PC-3 (cell line): ENCODE measurements around the gene METAP2.

Source experiments
- CTCF ChIP-seq: fragments of 300-600 bp; sonication (generic); conservative IDR thresholded peaks from 2 replicates; pipeline ENCODE4 v1.5.1; 2017; ENCODE audit warnings: antibody characterized with exemption, low read depth, mild to moderate bottlenecking, low read length
- EZH2 ChIP-seq: fragments of 300-600 bp; sonication (generic); IDR thresholded peaks from one replicate; pipeline ENCODE4 v1.6.1; 2017; ENCODE audit warnings: antibody characterized with exemption, mild to moderate bottlenecking, low read length; ENCODE audit not compliant: unreplicated experiment

GRCh38 chr12:95544756-95545155 lies 70.8 kb downstream of the METAP2 start:
- TF ChIP-seq CTCF, result no peak
- TF ChIP-seq EZH2, result no peak
